Panc1 (cell line): Measurements from ENCODE around the gene ENTREP3. TPM values are rescaled to one million over a fixed set of nuclear protein-coding genes. Genes with fewer than 3 reads are reported as not detected.

Experiments used
- ATAC-seq: fragments of 200-7000 bp; cut with Tn5 transposase; 2 replicates; pipeline ENCODE4 v1.9.1; 2020; ENCODE audit warnings: mild to moderate bottlenecking, moderate library complexity
- BruUV-seq: library from RNA; stranded (reverse); fragments of 400-500 nt; replicated peaks from 2 replicates; lab custom pipeline; 2021; lab: Mats Ljungman, UMichigan
- CTCF ChIA-PET: fragments of 300-600 bp; sonication (Branson Sonifier 250); formaldehyde crosslinking; loops from one replicate; lab custom pipeline; 2022; ENCODE audit warnings: antibody characterized with exemption; lab: Charles Lee
- POLR2A ChIA-PET: fragments of 300-600 bp; sonication (Branson Sonifier 250); formaldehyde crosslinking; loops from one replicate; lab custom pipeline; 2022; ENCODE audit warnings: antibody characterized with exemption; lab: Charles Lee
- DNase-seq: peaks from one replicate; pipeline ENCODE4 v3.0.0-alpha.2; 2010; ENCODE audit warnings: low read depth, low spot score
- H3K27ac ChIP-seq: 2 replicates; pipeline ENCODE4 v1.5.1; 2011; ENCODE audit warnings: mild to moderate bottlenecking, low read length, inconsistent platforms
- H3K27me3 ChIP-seq: fragments of 200-500 bp; sonication (Bioruptor generic); 2 replicates; pipeline ENCODE4 v1.6.0; 2014; ENCODE audit warnings: low read length, inconsistent platforms; ENCODE audit not compliant: control insufficient read depth, insufficient read depth
- H3K36me3 ChIP-seq: fragments of 200-500 bp; sonication (Bioruptor generic); 2 replicates; pipeline ENCODE4 v1.5.1; 2014; ENCODE audit warnings: inconsistent platforms, mild to moderate bottlenecking, low read length, moderate library complexity; ENCODE audit not compliant: control insufficient read depth, insufficient read depth
- H3K4me1 ChIP-seq: 2 replicates; pipeline ENCODE4 v1.5.1; 2011; ENCODE audit warnings: inconsistent platforms, mild to moderate bottlenecking, low read length, moderate library complexity; ENCODE audit not compliant: control insufficient read depth, insufficient read depth
- H3K4me3 ChIP-seq, 2 experiments: 2 replicates each; pipeline ENCODE4 v1.5.1; 2011 to 2012; ENCODE audit warnings: low read depth in 2 of 2, low read length in 2 of 2, mild to moderate bottlenecking in 2 of 2, inconsistent platforms in 1 of 2, moderate library complexity in 1 of 2
- H3K9me3 ChIP-seq: fragments of 200-500 bp; sonication (Bioruptor generic); 2 replicates; pipeline ENCODE4 v1.5.1; 2014; ENCODE audit warnings: low read depth, mild to moderate bottlenecking, inconsistent platforms, low read length, moderate library complexity; ENCODE audit not compliant: control insufficient read depth, insufficient read depth
- CTCF ChIP-seq: fragments of 450-650 bp; IDR thresholded peaks from 2 replicates; pipeline ENCODE4 v1.5.1; 2017; ENCODE audit warnings: mild to moderate bottlenecking
- POLR2AphosphoS5 ChIP-seq: IDR thresholded peaks from 2 replicates; pipeline ENCODE4 v1.6.1; 2012; ENCODE audit warnings: mild to moderate bottlenecking, low read depth, low read length, moderate library complexity
- SIN3A ChIP-seq: IDR thresholded peaks from 2 replicates; pipeline ENCODE4 v1.6.1; 2012; ENCODE audit warnings: low read depth, mild to moderate bottlenecking, low read length, moderate library complexity, borderline replicate concordance; ENCODE audit not compliant: insufficient read depth
- TCF7L2 ChIP-seq: IDR thresholded peaks from 2 replicates; pipeline ENCODE4 v1.6.1; 2011; ENCODE audit warnings: mild to moderate bottlenecking, low read depth, low read length, inconsistent platforms
- in situ Hi-C: cut with HindIII; loops from 2 replicates; pipeline ENCODE4 v1.10.0; 2016; ENCODE audit warnings: low sequenced_read_pairs, low pct_unique_long_range_greater_than_20kb
- intact Hi-C: fragments of 100-400 bp; cut with micrococcal nuclease; formaldehyde crosslinking; loops from one replicate; pipeline ENCODE4 v1.10.0; 2022; ENCODE audit not compliant: unreplicated experiment
- total RNA-seq: library from RNA; stranded (reverse); gene quantifications from one replicate; pipeline ENCODE4 v1.2.1, GENCODE V29; 2021; ENCODE audit not compliant: unreplicated experiment
- TF ChIP-seq, protein P1 (sequence below), 2 experiments: IDR thresholded peaks; 2 replicates each; pipeline ENCODE4 v1.6.1; 2011 to 2012; ENCODE audit warnings: low read depth in 2 of 2, control low read depth in 1 of 2, low read length in 1 of 2, mild to moderate bottlenecking in 1 of 2, moderate library complexity in 1 of 2; ENCODE audit not compliant: insufficient read depth in 1 of 2

Gene ENTREP3
- total RNA-seq, 1 experiment from 2014 or later: 94.7 TPM

- in situ Hi-C loops (no loop called here), intact Hi-C loops (no loop called here)
- Histone ChIP-seq H3K36me3 (peaks cover 5% of the 10 kb centered on the region), H3K27ac (no peak overlapping the region), H3K4me3 (peak overlapping the region; percentile 72 to 77; a peak in 3 of 4 replicates), H3K4me1 (peaks cover 8% of the 10 kb centered on the region), H3K9me3 (no peaks in the 10 kb centered on the region), H3K27me3 (no peaks in the 10 kb centered on the region)
- BruUV-seq: no TSS peak
- ChIA-PET POLR2A (interaction anchor here (0.5 kb wide), 1 partner anchor 27 kb away, joined by 5 read pairs; no protein-coding TSS in a partner anchor), CTCF (interaction anchor here (1.1 kb wide), 1 partner anchor 8 kb away, joined by 3 read pairs; no protein-coding TSS in a partner anchor)
- ATAC-seq: no peak
- TF ChIP-seq POLR2AphosphoS5: no peak
- TF ChIP-seq, protein P1, sequence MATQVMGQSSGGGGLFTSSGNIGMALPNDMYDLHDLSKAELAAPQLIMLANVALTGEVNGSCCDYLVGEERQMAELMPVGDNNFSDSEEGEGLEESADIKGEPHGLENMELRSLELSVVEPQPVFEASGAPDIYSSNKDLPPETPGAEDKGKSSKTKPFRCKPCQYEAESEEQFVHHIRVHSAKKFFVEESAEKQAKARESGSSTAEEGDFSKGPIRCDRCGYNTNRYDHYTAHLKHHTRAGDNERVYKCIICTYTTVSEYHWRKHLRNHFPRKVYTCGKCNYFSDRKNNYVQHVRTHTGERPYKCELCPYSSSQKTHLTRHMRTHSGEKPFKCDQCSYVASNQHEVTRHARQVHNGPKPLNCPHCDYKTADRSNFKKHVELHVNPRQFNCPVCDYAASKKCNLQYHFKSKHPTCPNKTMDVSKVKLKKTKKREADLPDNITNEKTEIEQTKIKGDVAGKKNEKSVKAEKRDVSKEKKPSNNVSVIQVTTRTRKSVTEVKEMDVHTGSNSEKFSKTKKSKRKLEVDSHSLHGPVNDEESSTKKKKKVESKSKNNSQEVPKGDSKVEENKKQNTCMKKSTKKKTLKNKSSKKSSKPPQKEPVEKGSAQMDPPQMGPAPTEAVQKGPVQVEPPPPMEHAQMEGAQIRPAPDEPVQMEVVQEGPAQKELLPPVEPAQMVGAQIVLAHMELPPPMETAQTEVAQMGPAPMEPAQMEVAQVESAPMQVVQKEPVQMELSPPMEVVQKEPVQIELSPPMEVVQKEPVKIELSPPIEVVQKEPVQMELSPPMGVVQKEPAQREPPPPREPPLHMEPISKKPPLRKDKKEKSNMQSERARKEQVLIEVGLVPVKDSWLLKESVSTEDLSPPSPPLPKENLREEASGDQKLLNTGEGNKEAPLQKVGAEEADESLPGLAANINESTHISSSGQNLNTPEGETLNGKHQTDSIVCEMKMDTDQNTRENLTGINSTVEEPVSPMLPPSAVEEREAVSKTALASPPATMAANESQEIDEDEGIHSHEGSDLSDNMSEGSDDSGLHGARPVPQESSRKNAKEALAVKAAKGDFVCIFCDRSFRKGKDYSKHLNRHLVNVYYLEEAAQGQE (IDR thresholded peaks at IDR 0.05; ENCODE audit: insufficient read depth in 1 of 2, low read depth in 2 of 2, low read length in 1 of 2): no peak
- no peak for TF ChIP-seq SIN3A
- TF ChIP-seq CTCF: no peak; the same call in 1 of the 2 replicates
- no peak for TF ChIP-seq TCF7L2
- no peak for DNase-seq
Observed at GRCh38 chr1:155253208-155253607, 2.1 kb downstream of the ENTREP3 start.

GRCh38 chr1:155251566-155251965 is 3.7 kb downstream of the ENTREP3 start:
- Histone ChIP-seq H3K27ac (no peak overlapping the region), H3K4me1 (peaks cover 8% of the 10 kb centered on the region), H3K27me3 (no peaks in the 10 kb centered on the region), H3K4me3 (no peak overlapping the region), H3K36me3 (peaks cover 3% of the 10 kb centered on the region; the same call in 1 of the 2 replicates), H3K9me3 (no peaks in the 10 kb centered on the region)
- ATAC-seq (no peak), DNase-seq (no peak)
- no TSS peak for BruUV-seq
- TF ChIP-seq TCF7L2: no peak
- TF ChIP-seq, protein P1 (IDR thresholded peaks at IDR 0.05; ENCODE audit: insufficient read depth in 1 of 2, low read depth in 2 of 2, low read length in 1 of 2): no peak
- intact Hi-C loops: no loop called here
- ChIA-PET POLR2A (interaction anchor here (1.2 kb wide), 1 partner anchor 65 kb away, joined by 3 read pairs; no protein-coding TSS in a partner anchor), CTCF (interaction anchor here (0.6 to 3.9 kb wide), 9 partner anchors 12 to 397 kb away, joined by 3 to 34 read pairs (median 3); partner anchors contain the start of genes FDPS and RUSC1)
- in situ Hi-C loops: no loop called here
